HuH-7.5 (cell line): Measurements from ENCODE around the gene STIMATE.

Experiments
- DNase-seq: peaks from one replicate; pipeline ENCODE4 v3.0.0; 2011; ENCODE audit warnings: low spot score

Gene STIMATE

DNA sequence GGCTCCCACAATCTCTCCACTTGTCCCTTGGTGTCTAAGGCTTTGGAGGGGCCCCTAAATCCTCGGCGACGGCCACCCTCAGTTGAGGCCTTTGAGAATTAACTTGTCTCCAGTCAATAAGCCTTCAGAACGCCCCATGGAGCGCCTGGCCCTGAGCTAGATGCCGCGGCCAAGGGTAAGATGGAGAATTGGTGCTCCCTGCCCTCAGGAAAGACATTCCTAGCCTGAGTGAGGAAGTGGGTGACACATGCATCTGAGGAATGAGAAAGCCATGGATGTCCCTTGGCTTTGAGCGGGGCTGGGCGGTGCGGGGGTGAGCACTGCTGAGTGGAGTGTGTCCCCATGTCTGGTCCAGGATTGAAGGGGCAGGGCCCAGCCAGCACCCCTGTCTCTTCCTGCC is 80.1 kb downstream of the STIMATE start:
- DNase-seq: no peak

DNA sequence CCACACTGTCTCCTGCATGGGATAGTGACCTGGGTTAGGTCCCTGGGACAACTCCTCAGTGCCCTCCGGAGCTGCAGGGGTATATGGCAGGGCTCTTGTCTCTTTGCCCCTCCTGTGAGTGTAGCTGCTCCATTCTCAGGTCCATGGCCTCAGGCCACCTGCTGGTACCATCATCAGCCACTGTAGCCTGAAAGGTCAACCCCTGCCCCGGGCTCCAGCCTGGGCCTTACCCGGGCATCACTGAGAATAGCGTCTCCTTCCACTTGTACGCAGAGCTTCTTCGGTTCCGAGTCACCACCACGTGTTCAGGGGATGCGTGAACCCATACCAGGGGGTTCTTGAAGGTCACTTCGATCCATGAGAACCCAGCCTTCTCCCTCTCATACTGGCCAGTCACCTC is 80.7 kb downstream of the STIMATE start:
- no peak for DNase-seq

DNA sequence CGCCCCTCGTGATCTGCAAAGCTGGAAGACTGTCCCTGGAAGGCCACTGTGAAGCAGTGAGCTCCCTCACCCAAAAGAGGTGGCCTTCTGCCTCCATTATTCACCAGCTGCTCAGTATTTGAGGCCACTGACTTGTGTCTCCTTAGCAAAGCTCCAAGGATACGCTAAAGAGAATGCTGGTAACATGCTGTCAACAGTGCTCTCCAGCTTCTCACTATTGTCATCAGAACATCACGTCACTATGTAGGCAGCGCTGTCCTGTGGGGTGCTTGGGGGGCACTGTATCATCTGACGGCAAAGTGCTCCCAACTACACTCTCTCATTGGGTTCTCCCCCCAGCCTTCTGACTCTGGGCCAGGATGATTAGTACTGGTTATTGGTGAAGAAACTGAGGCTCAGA is 81.1 kb downstream of the STIMATE start:
- no peak for DNase-seq

GRCh38 chr3:52813810-52814209 is 83.5 kb downstream of the STIMATE start:
- DNase-seq: no peak

- peak; percentile 36 for DNase-seq
Observed at GRCh38 chr3:52811452-52812011, 85.8 kb downstream of the STIMATE start.

DNA sequence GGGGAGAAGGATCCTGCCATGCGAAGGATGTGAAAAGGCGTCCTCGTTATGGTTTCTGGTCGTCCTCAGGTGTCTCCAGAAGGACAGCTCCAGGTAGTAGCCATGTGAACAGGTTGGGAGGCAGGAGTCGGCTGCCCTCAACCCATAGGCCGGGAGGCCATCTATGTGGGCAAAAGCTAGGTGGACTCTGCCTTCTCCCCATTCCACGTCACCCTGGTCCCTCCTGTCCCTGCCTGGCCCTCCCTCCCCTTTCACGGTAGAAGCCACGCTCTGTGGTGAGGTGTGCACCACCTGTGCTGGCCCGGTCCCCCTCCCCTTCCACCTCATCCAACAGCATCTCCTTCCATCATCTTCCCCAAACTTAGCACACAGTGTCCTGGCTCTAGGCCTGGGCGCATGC is 86.4 kb downstream of the STIMATE start:
- DNase-seq: no peak

GRCh38 chr3:52809662-52810377 is 87.5 kb downstream of the STIMATE start:
- no peak for DNase-seq

GRCh38 chr3:52809149-52809548 is 88.2 kb downstream of the STIMATE start:
- no peak for DNase-seq

GRCh38 chr3:52805270-52806039 is 91.9 kb downstream of the STIMATE start:
- no peak for DNase-seq

GRCh38 chr3:52801839-52802238 is 95.5 kb downstream of the STIMATE start:
- no peak for DNase-seq

DNA sequence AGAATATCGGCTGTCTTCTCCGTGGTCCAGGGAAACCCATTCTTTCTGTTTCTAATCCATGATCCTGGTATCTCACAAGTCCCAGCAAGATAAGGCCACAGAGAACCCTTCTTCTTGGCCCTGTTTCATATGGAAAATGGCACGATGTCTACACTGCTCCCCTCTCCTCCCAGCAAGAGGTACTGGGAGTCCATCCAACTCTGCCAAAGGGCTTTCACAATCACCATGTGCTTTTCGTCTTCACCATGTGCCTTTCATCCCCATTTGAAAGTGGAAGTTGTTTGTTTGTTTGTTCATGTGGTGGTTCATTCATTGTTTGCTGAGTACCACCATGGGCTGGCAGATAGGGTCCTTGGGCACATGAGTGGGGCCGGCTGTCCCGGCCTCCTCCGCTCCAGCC is 97.3 kb downstream of the STIMATE start:
- DNase-seq: no peak

- peak; percentile 55 for DNase-seq
Observed at GRCh38 chr3:52798978-52799476, 98.3 kb downstream of the STIMATE start.

- no peak for DNase-seq
Observed at GRCh38 chr3:52798376-52798977, 98.9 kb downstream of the STIMATE start.

DNA sequence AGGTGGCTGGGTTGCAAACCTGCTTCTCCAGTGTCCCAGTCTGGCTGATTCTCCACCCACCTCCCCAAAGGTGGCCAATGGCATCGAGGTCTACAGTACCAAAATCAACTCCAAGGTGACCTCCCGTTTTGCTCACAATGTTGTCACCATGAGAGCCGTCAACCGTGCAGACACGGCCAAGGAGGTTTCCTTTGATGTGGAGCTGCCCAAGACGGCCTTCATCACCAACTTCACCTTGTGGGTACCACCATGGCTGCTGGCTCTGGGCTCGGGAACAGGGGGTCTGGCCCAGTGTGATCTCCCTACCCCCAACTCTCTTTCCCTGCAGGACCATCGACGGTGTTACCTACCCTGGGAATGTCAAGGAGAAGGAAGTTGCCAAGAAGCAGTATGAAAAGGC is 100.9 kb downstream of the STIMATE start:
- DNase-seq: no peak

DNA sequence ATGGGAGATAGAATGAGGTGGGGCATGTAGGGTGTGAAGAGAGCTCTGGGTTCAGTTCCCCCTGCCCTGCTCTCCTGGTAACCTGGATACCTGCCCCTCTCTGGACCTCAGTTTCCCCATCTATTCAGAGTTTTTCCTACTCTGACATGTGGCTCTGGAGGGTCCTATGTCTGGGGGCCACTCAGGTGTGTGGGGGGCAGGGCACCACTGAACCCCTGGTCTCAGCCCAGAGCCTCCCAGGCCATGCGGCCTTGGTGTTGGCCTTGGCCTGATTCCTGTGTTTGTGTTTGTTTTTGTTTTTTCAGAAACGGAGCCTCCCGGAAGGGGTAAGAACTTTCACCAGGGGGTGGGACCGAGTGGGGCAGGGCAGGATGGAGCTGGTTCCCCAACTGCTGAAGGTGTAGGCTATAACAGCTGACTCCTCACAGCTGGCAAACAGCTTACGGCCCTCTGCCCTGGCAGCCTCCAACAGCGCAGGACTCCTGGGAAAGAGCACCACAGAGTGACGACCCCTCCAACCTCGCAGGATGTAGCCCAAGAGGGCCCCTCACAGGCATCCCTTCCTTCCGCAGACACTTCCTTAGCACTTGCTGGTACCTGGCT is 101.9 kb downstream of the STIMATE start:
- no peak for DNase-seq

- no peak for DNase-seq
Observed at GRCh38 chr3:52794612-52795099, 102.7 kb downstream of the STIMATE start, which contains the start of gene ITIH3. ITIH3 (plus strand) TSS chr3:52794796; CDS start chr3:52794804, 8 bp downstream.

DNA sequence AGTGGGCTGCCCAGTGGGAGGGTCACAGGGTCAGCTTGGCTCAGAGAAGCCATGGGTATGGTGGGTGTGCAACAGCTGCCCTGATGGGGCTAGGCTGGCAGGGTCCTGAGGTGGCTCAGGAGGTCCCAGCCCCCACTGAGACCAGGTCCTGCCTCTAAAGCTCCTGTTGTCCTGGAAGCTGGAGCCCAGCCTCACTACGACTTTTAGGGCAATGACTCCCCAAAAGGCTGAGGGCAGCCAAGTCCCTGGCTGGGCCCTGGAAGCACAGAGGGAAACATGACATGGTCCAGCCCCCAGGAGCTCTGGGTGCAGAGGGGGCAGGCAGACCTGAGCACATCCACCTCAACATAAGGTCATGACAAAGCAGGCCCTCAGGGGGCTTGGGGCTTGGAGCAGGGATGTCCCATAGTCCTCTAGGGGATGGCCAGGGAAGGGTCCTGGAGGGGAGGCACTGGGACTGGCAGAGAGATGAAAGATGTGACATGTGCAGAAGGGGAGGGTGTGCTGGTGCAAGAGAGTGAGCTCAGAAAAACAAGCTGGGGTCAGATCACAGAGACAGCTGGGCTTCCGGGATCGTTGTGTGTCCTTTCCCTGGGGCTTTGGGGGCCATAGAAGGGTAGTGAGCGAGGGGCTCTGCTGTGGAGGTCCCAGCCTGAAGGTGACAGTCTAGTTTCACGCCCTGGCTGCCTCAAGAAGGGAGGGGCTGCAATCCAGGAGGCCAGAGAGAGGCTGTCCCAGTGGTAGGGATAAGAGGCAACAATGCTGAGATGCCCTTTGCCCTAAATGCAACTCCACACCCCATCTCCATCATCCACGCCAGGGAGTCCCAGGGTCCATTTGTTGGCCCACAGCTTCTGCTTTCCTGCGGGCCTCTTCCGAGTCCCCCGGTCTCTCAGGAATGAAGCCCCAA is 103.4 kb downstream of the STIMATE start:
- no peak for DNase-seq

DNA sequence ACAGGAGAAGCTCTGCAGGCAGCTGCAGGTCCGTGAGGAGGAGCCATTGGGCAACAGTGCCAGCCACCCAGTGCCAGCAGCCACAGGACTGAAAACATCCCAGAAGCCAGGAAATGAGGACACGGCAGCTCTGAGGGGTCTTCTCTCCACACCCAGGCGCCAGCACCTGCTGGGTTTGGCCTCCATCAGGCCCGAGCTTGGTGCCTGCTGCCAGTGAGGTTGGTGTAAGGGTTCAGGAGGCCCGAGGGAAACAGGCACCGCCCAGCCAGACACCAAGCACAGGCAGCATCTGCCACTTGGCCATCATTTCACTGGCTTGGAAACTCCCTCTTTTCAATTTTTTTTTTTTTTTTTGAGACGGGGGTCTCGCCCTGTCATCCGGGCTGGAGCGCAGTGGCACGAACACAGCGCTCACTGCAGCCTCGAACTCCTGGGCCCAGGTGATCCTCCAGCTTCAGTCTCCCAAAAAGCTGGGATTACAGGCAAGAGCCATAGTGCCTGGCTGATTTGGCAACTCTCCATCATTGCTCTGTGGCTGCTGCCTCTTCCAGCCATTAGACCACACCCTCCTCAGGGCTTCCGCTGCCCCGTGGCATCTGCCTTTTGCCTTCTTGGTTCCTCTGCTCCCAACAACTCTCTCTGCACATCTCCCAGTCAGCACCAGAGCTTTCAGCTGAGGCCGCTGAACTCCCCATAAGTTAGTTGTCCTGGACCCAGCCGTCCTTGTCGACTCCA is 104.2 kb downstream of the STIMATE start:
- no peak for DNase-seq

DNA sequence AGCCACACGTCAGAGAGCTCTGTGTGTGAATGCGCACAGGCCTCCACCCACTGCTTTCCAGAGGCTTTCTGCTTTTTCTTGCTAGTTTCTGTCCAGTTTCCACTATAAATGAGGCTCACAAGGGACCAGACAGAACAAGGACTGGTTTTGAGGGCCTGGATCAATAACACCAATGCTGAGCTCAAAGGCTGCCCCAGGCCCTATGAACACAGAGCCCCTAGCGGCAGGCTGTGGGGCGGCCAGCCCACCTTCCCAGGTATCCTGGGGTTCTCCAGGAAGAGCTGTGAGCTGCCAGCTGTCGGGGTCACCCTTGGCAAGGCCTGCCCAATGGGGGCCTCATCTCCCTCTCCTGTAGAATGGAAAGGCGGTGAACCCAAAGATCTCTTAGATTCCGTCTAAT is 104.9 kb downstream of the STIMATE start:
- no peak for DNase-seq

- no peak for DNase-seq
Observed at GRCh38 chr3:52791928-52792327, 105.4 kb downstream of the STIMATE start.
